ENCODE data around the gene SPATA24.
"Not testable (repeated sequence)": the region's sequence is repeated elsewhere in the genome, so short reads cannot be mapped to it uniquely, and the experiment has no call there.

SPATA24 gene

GRCh38 chr5:139347863-139348262 is 56.0 kb downstream of the SPATA24 start:
- not testable (repeated sequence) for H3K9me3 ChIP-seq (ENCODE audit: control insufficient read depth in 2 of 2, low read length in 2 of 2); H3K9ac ChIP-seq (ENCODE audit: low read depth in 1 of 2, low read length in 2 of 2); H3K27ac ChIP-seq (ENCODE audit: low read depth in 2 of 2, low read length in 2 of 2); H3K36me3 ChIP-seq (ENCODE audit: control insufficient read depth in 2 of 2, insufficient read depth in 2 of 2, low read length in 2 of 2); H3K4me3 ChIP-seq (ENCODE audit: low read length in 2 of 2); H3K27me3 ChIP-seq (ENCODE audit: control insufficient read depth in 2 of 2, insufficient read depth in 2 of 2, low read length in 2 of 2)
- peaks cover 7 to 14% of the 10 kb centered on the region in 2 donors for H3K4me1 ChIP-seq (ENCODE audit: control insufficient read depth in 2 of 2, insufficient read depth in 2 of 2, low read length in 2 of 2)

Measured in mucosa of rectum (tissue), 2 donors.